Keratinocyte (primary cell): ENCODE measurements around the gene AMER3. TPM values are rescaled to one million over a fixed set of nuclear protein-coding genes. Genes with fewer than 3 reads are reported as not detected.

ENCODE experiments used
- DNase-seq: peaks from one replicate; pipeline ENCODE4 v3.0.0-alpha.2; 2011; ENCODE audit warnings: low read depth, missing footprints, low spot score
- FAIRE-seq: peaks from 2 replicates; lab custom pipeline; 2011; peaks lifted over from hg19 to GRCh38; lab: Jason Lieb, UNC
- H2AFZ ChIP-seq: 2 replicates; pipeline ENCODE4 v1.6.0; 2012; ENCODE audit warnings: low read length, control low read depth, inconsistent platforms; ENCODE audit not compliant: control insufficient read depth
- H3K27ac ChIP-seq: 2 replicates; pipeline ENCODE4 v1.5.1; 2011; ENCODE audit warnings: low read length; ENCODE audit not compliant: control insufficient read depth, insufficient read depth
- H3K27me3 ChIP-seq: 3 replicates; pipeline ENCODE4 v1.6.0; 2011; ENCODE audit warnings: low read length; ENCODE audit not compliant: control insufficient read depth, insufficient read depth; ENCODE audit errors: extremely low read depth
- H3K36me3 ChIP-seq, 2 experiments: 2 replicates in 1 of 2; 3 replicates in 1 of 2; pipeline ENCODE4 v1.5.1; 2011; ENCODE audit warnings: low read length in 2 of 2, mild to moderate bottlenecking in 1 of 2; ENCODE audit not compliant: control insufficient read depth in 2 of 2, insufficient read depth in 2 of 2; ENCODE audit errors: extremely low read depth in 1 of 2
- H3K4me1 ChIP-seq: 3 replicates; pipeline ENCODE4 v1.5.1; 2011; ENCODE audit warnings: low read length; ENCODE audit not compliant: control insufficient read depth, insufficient read depth; ENCODE audit errors: extremely low read depth
- H3K4me2 ChIP-seq: 3 replicates; pipeline ENCODE4 v1.6.0; 2011; ENCODE audit warnings: low read depth, low read length; ENCODE audit not compliant: control insufficient read depth, insufficient read depth; ENCODE audit errors: extremely low read depth
- H3K4me3 ChIP-seq, 3 experiments: fragments of 200-600 bp in 1 of 3; sonication (generic) in 1 of 3; 2 replicates in 2 of 3; 3 replicates in 1 of 3; pipeline ENCODE4 v1.5.1; 2011 to 2016; ENCODE audit warnings: low read length in 3 of 3, mild to moderate bottlenecking in 3 of 3, control low read depth in 2 of 3, inconsistent platforms in 1 of 3, low read depth in 1 of 3, mixed read lengths in 1 of 3, mixed run types in 1 of 3, moderate library complexity in 1 of 3; ENCODE audit not compliant: control insufficient read depth in 2 of 3, insufficient read depth in 2 of 3; ENCODE audit errors: extremely low read depth in 1 of 3
- H3K79me2 ChIP-seq: 2 replicates; pipeline ENCODE4 v1.6.0; 2012; ENCODE audit warnings: low read length; ENCODE audit not compliant: control insufficient read depth, insufficient read depth
- H3K9ac ChIP-seq: 3 replicates; pipeline ENCODE4 v1.6.0; 2011; ENCODE audit warnings: low read length; ENCODE audit not compliant: control insufficient read depth, insufficient read depth; ENCODE audit errors: extremely low read depth
- H3K9me1 ChIP-seq: 3 replicates; pipeline ENCODE4 v1.6.0; 2011; ENCODE audit warnings: low read length; ENCODE audit not compliant: control insufficient read depth, insufficient read depth; ENCODE audit errors: extremely low read depth
- H3K9me3 ChIP-seq: 2 replicates; pipeline ENCODE4 v1.5.1; 2012; ENCODE audit warnings: low read depth, low read length; ENCODE audit not compliant: control insufficient read depth
- H4K20me1 ChIP-seq: 3 replicates; pipeline ENCODE4 v1.6.0; 2011; ENCODE audit warnings: low read length; ENCODE audit not compliant: control insufficient read depth, insufficient read depth; ENCODE audit errors: extremely low read depth
- CTCF ChIP-seq, 3 experiments: IDR thresholded peaks in 1 of 3; conservative IDR thresholded peaks in 1 of 3; optimal IDR thresholded peaks in 1 of 3; 2 replicates in 2 of 3; 3 replicates in 1 of 3; pipeline versions ENCODE3 to v1.5.1; 2011; ENCODE audit warnings: low read length in 3 of 3, mild to moderate bottlenecking in 3 of 3, moderate library complexity in 2 of 3, control low read depth in 1 of 3, inconsistent platforms in 1 of 3; ENCODE audit not compliant: insufficient read depth in 2 of 3; ENCODE audit errors: extremely low read depth in 1 of 3
- EZH2 ChIP-seq: IDR thresholded peaks from one replicate; pipeline ENCODE4 v1.6.1; 2012; ENCODE audit warnings: inconsistent platforms, mild to moderate bottlenecking, low read length, moderate library complexity
- dilution Hi-C: fragments of 300-500 bp; cut with MboI; formaldehyde crosslinking; loops from one replicate; pipeline ENCODE4 v1.7.0; 2020; ENCODE audit warnings: low sequenced_read_pairs; ENCODE audit not compliant: extremely low pct_ligation_motif_present
- polyA plus RNA-seq, 5 experiments: library from polyadenylated mRNA; depleted of rRNA in 3 of 5; stranded (reverse) in 3 of 5; stranded (forward) in 1 of 5; unstranded in 1 of 5; fragments of >200 nt; gene quantifications; 1 replicate in 1 of 5; 2 replicates in 3 of 5; 3 replicates in 1 of 5; pipeline versions ENCODE4 v1.2.1 to v1.2.3, GENCODE V29; 2011 to 2012; ENCODE audit warnings: missing spikeins in 2 of 5, low read depth in 1 of 5, low replicate concordance in 1 of 5

The AMER3 gene
- polyA plus RNA-seq, 1 donor (not counting 4 experiments of a cell fraction or from before 2014, with no cell fraction given): not detected

- Histone ChIP-seq H3K4me2 (no peak overlapping the region), H3K27ac (no peak overlapping the region), H3K9me1 (no peaks in the 10 kb centered on the region), H4K20me1 (no peaks in the 10 kb centered on the region), H3K9ac (no peak overlapping the region), H2AFZ (no peak overlapping the region), H3K4me3 (no peak overlapping the region), H3K4me1 (peaks cover 6% of the 10 kb centered on the region), H3K9me3 (no peaks in the 10 kb centered on the region), H3K79me2 (no peaks in the 10 kb centered on the region), H3K36me3 (no peaks in the 10 kb centered on the region), H3K27me3 (no peaks in the 10 kb centered on the region)
- FAIRE-seq (no peak), DNase-seq (no peak)
- TF ChIP-seq CTCF (optimal IDR thresholded peaks at IDR 0.05 in 1 of 3, IDR thresholded peaks at IDR 0.05 in 1 of 3, conservative IDR thresholded peaks at IDR 0.05 in 1 of 3; ENCODE audit: extremely low read depth in 1 of 3, insufficient read depth in 2 of 3, low read length in 3 of 3) (no peak), EZH2 (no peak)
- dilution Hi-C loops: no loop called here
These were observed 44.0 kb downstream of the AMER3 start for GRCh38 chr2:130799295-130799694.

DNA sequence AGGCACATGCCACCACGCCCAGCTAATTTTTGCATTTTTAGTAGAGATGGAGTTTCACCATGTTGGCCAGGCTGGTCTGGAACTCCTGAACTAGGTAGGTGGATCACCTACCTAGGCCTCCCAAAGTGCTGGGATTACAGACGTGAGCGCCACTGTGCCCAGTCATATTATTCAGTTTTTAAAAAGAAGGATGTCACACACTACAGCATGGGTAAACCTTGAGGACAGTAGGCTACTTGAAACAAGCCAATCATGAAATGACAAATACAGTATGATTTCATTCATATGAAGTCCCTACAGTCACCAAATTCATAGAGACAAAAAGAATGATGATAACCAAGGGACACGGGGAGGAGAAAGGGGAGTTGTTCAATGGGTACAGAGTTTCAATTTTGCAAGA, 50.3 kb downstream of the AMER3 start:
- no peak overlapping the region for H3K27ac ChIP-seq
- FAIRE-seq (no peak), DNase-seq (no peak)
- H2AFZ ChIP-seq: no peak overlapping the region
- TF ChIP-seq CTCF (optimal IDR thresholded peaks at IDR 0.05 in 1 of 3, IDR thresholded peaks at IDR 0.05 in 1 of 3, conservative IDR thresholded peaks at IDR 0.05 in 1 of 3; ENCODE audit: extremely low read depth in 1 of 3, insufficient read depth in 2 of 3, low read length in 3 of 3): no peak
- TF ChIP-seq EZH2: no peak
- no peaks in the 10 kb centered on the region for H3K79me2 ChIP-seq
- no peak overlapping the region for H3K9ac ChIP-seq
- H3K4me1 ChIP-seq: peaks cover 24% of the 10 kb centered on the region
- H3K4me2 ChIP-seq: no peak overlapping the region
- H3K27me3 ChIP-seq: no peaks in the 10 kb centered on the region
- dilution Hi-C loops: no loop called here
- H3K9me1 ChIP-seq: no peaks in the 10 kb centered on the region
- no peak overlapping the region for H3K4me3 ChIP-seq
- H3K9me3 ChIP-seq: no peaks in the 10 kb centered on the region
- no peaks in the 10 kb centered on the region for H3K36me3 ChIP-seq
- H4K20me1 ChIP-seq: no peaks in the 10 kb centered on the region
